K562 (cell line): ENCODE results near the gene NEDD4L.

ENCODE experiments used
- ARHGAP35 ChIP-seq: fragments of 450-650 bp; IDR thresholded peaks from 2 replicates; pipeline ENCODE4 v1.6.1; 2018; ENCODE audit not compliant: partially characterized antibody
- E2F4 ChIP-seq: sonication (generic); formaldehyde crosslinking; IDR thresholded peaks from 2 replicates; pipeline ENCODE4 v1.8.0; 2022; ENCODE audit warnings: mild to moderate bottlenecking, low read depth, missing genetic modification reagents
- HDAC2 ChIP-seq: fragments of 450-650 bp; IDR thresholded peaks from 2 replicates; pipeline ENCODE4 v1.6.1; 2016; ENCODE audit warnings: mild to moderate bottlenecking
- KDM1A ChIP-seq, 2 experiments: fragments of 450-650 bp; IDR thresholded peaks; 2 replicates each; pipeline ENCODE4 v1.6.1; 2016; ENCODE audit warnings: mild to moderate bottlenecking in 2 of 2
- NFRKB ChIP-seq: fragments of 450-650 bp; IDR thresholded peaks from 2 replicates; pipeline ENCODE4 v1.6.1; 2016; ENCODE audit warnings: low read depth
- POLR2A ChIP-seq: fragments of 450-650 bp; conservative IDR thresholded peaks from 2 replicates; pipeline ENCODE4 v1.6.1; 2016
- SMARCA4 ChIP-seq: fragments of 450-650 bp; IDR thresholded peaks from 2 replicates; pipeline ENCODE4 v1.6.1; 2016
- SMARCE1 ChIP-seq: fragments of 450-650 bp; IDR thresholded peaks from 2 replicates; pipeline ENCODE4 v1.7.1; 2016; ENCODE audit warnings: mild to moderate bottlenecking
- USF1 ChIP-seq: sonication (generic); formaldehyde crosslinking; IDR thresholded peaks from 2 replicates; pipeline ENCODE4 v1.9.0; 2022; ENCODE audit warnings: mild to moderate bottlenecking, missing genetic modification reagents
- ZBTB26 ChIP-seq: fragments of 450-650 bp; formaldehyde crosslinking; IDR thresholded peaks from 2 replicates; pipeline ENCODE4 v1.4.0; 2022; ENCODE audit warnings: missing genetic modification characterization
- ZNF551 ChIP-seq: fragments of 250-450 bp; sonication (Bioruptor Pico); IDR thresholded peaks from 2 replicates; pipeline ENCODE4 v1.5.0; 2021; ENCODE audit warnings: mild to moderate bottlenecking, moderate library complexity

GRCh38 chr18:58204776-58205442 is 160.9 kb downstream of the NEDD4L start:
- TF ChIP-seq HDAC2 (no peak), E2F4 (CRISPR knock-in tag) (no peak), ZNF551 (no peak), ZBTB26 (CRISPR knock-in tag) (no peak), SMARCA4 (no peak), SMARCE1 (no peak), ARHGAP35 (no peak), POLR2A (no peak), KDM1A (IDR thresholded peaks at IDR 0.05) (no peak), NFRKB (no peak), USF1 (CRISPR knock-in tag) (no peak)
